H1 (cell line): ENCODE results near the gene VWA1.

Experiments
- ATF2 ChIP-seq: IDR thresholded peaks from 2 replicates; pipeline ENCODE4 v1.6.1; 2012; ENCODE audit warnings: low read length, inconsistent platforms
- ATF3 ChIP-seq: IDR thresholded peaks from 2 replicates; pipeline ENCODE4 v1.6.1; 2011; ENCODE audit warnings: low read depth, mild to moderate bottlenecking, low read length; ENCODE audit not compliant: insufficient read depth
- CREB1 ChIP-seq: IDR thresholded peaks from 2 replicates; pipeline ENCODE4 v1.6.1; 2012; ENCODE audit warnings: inconsistent platforms
- CTCF ChIP-seq, 3 experiments: IDR thresholded peaks; 1 replicate in 2 of 3; 2 replicates in 1 of 3; pipeline versions ENCODE4 v1.5.1 to v1.6.1; 2011; ENCODE audit warnings: low read length in 3 of 3, mild to moderate bottlenecking in 3 of 3, inconsistent platforms in 2 of 3, low read depth in 1 of 3, moderate library complexity in 1 of 3; ENCODE audit not compliant: insufficient read depth in 1 of 3; ENCODE audit errors: control extremely low read depth in 1 of 3
- EZH2 ChIP-seq: fragments of 200-600 bp; sonication (generic); IDR thresholded peaks from 2 replicates; pipeline ENCODE4 v1.7.1; 2012; ENCODE audit warnings: low read depth, mild to moderate bottlenecking, moderate library complexity, low read length, inconsistent platforms; ENCODE audit not compliant: severe bottlenecking
- JUND ChIP-seq: IDR thresholded peaks from 2 replicates; pipeline ENCODE4 v1.6.1; 2011; ENCODE audit warnings: mild to moderate bottlenecking, improper control_type of control experiment, low read length
- POLR2A ChIP-seq, 2 experiments: IDR thresholded peaks; 1 replicate in 1 of 2; 2 replicates in 1 of 2; pipeline ENCODE4 v1.6.1; 2011; ENCODE audit warnings: low read depth in 2 of 2, low read length in 2 of 2, mild to moderate bottlenecking in 2 of 2; ENCODE audit errors: control extremely low read depth in 1 of 2
- POLR2AphosphoS5 ChIP-seq: IDR thresholded peaks from 2 replicates; pipeline ENCODE4 v1.6.1; 2011; ENCODE audit warnings: low read depth, low read length
- SIN3A ChIP-seq, 2 experiments: IDR thresholded peaks in 1 of 2; conservative IDR thresholded peaks in 1 of 2; 2 replicates each; pipeline ENCODE4 v1.6.1; 2011 to 2012; ENCODE audit warnings: low read length in 2 of 2, improper control_type of control experiment in 1 of 2, low read depth in 1 of 2, mild to moderate bottlenecking in 1 of 2
- TBP ChIP-seq: IDR thresholded peaks from 2 replicates; pipeline ENCODE4 v1.6.1; 2011; ENCODE audit warnings: low read depth, low read length, improper control_type of control experiment
- USF2 ChIP-seq: IDR thresholded peaks from 2 replicates; pipeline ENCODE4 v1.6.1; 2011; ENCODE audit warnings: low read length, improper control_type of control experiment

GRCh38 chr1:1435911-1436629 lies 580 bp downstream of the VWA1 start:
- TF ChIP-seq CTCF (IDR thresholded peaks at IDR 0.05; ENCODE audit: control extremely low read depth in 1 of 3, insufficient read depth in 1 of 3, low read depth in 1 of 3, low read length in 3 of 3) (no peak), USF2 (no peak), CREB1 (no peak), POLR2AphosphoS5 (no peak), POLR2A (IDR thresholded peaks at IDR 0.05; ENCODE audit: control extremely low read depth in 1 of 2, low read depth in 2 of 2, low read length in 2 of 2) (no peak), EZH2 (no peak), JUND (no peak), ATF2 (no peak), TBP (no peak), ATF3 (no peak), SIN3A (conservative IDR thresholded peaks at IDR 0.05 in 1 of 2, IDR thresholded peaks at IDR 0.05 in 1 of 2; ENCODE audit: low read depth in 1 of 2, low read length in 2 of 2) (no peak)
